Body of pancreas (tissue), 4 donors: ENCODE measurements around the gene RASGRP4. TPM values are rescaled to one million over a fixed set of nuclear protein-coding genes. Genes with fewer than 3 reads are reported as not detected.

ENCODE experiments used
- ATAC-seq: fragments of 150-250 bp; one replicate; pipeline ENCODE4 v1.9.1; 2016
- DNase-seq, 4 donors: peaks; one replicate each; pipeline ENCODE4 v3.0.0-alpha.2; 2019
- H3K27ac ChIP-seq, 4 donors: fragments of 200-600 bp; sonication (generic); 1 replicate in 3 of 4; 2 replicates in 1 of 4; pipeline versions ENCODE4 v1.5.1 to v1.6.1; 2016 to 2019; ENCODE audit warnings: mild to moderate bottlenecking in 1 of 4, mixed read lengths in 1 of 4, moderate library complexity in 1 of 4
- H3K27me3 ChIP-seq, 2 donors: fragments of 200-600 bp; sonication (generic); one replicate each; pipeline ENCODE4 v1.6.0; 2016; ENCODE audit warnings: mild to moderate bottlenecking in 1 of 2
- H3K36me3 ChIP-seq, 2 donors: fragments of 200-600 bp; sonication (generic); replicated peaks in 1 of 2; 2 replicates each; pipeline ENCODE4 v1.5.1; 2016; ENCODE audit warnings: low read depth in 2 of 2; ENCODE audit not compliant: insufficient read depth in 1 of 2
- H3K4me1 ChIP-seq: fragments of 200-600 bp; sonication (generic); one replicate; pipeline ENCODE4 v1.6.0; 2016
- H3K4me3 ChIP-seq, 2 donors: fragments of 200-600 bp; sonication (generic); 1 replicate in 1 of 2; 2 replicates in 1 of 2; pipeline ENCODE4 v1.5.1; 2016 to 2019
- H3K9me3 ChIP-seq, 3 donors: fragments of 200-600 bp; sonication (generic); 1 replicate in 2 of 3; 2 replicates in 1 of 3; pipeline ENCODE4 v1.5.1; 2016
- POLR2A ChIP-seq, 3 donors: fragments of 450-650 bp; IDR thresholded peaks; one replicate each; pipeline ENCODE4 v1.6.1; 2016; ENCODE audit warnings: antibody characterized with exemption in 3 of 3, mild to moderate bottlenecking in 2 of 3
- WGBS, 2 donors: methylation state at CpG; one replicate each; pipeline ENCODE4 v1.1.5; 2017; 5-methylcytosine and 5-hydroxymethylcytosine counted together
- intact Hi-C: fragments of 100-400 bp; cut with DNase I; formaldehyde crosslinking; loops from one replicate; pipeline ENCODE4 v1.15.1; 2023
- total RNA-seq, 2 donors: library from RNA; depleted of rRNA; stranded (reverse); fragments of >200 nt; gene quantifications; one replicate each; pipeline ENCODE4 v1.1.0, GENCODE V29; 2016
- TF ChIP-seq, protein P1 (sequence below), 7 experiments: fragments of 450-650 bp in 4 of 7; fragments of 200-600 bp in 3 of 7; sonication (generic) in 3 of 7; IDR thresholded peaks; one replicate each; pipeline ENCODE4 v1.5.1; 2016 to 2019; ENCODE audit warnings: antibody characterized with exemption in 7 of 7

Gene RASGRP4
- total RNA-seq, 2 donors from 2014 or later: 1.6 to 4.6 TPM

GRCh38 chr19:38469151-38469550 lies 43.1 kb upstream of the RASGRP4 start:
- intact Hi-C loops: no loop called here
- H3K4me1 ChIP-seq: no peaks in the 10 kb centered on the region
- H3K9me3 ChIP-seq: no peaks in the 10 kb centered on the region
- TF ChIP-seq, protein P1, sequence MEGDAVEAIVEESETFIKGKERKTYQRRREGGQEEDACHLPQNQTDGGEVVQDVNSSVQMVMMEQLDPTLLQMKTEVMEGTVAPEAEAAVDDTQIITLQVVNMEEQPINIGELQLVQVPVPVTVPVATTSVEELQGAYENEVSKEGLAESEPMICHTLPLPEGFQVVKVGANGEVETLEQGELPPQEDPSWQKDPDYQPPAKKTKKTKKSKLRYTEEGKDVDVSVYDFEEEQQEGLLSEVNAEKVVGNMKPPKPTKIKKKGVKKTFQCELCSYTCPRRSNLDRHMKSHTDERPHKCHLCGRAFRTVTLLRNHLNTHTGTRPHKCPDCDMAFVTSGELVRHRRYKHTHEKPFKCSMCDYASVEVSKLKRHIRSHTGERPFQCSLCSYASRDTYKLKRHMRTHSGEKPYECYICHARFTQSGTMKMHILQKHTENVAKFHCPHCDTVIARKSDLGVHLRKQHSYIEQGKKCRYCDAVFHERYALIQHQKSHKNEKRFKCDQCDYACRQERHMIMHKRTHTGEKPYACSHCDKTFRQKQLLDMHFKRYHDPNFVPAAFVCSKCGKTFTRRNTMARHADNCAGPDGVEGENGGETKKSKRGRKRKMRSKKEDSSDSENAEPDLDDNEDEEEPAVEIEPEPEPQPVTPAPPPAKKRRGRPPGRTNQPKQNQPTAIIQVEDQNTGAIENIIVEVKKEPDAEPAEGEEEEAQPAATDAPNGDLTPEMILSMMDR (IDR thresholded peaks at IDR 0.05): no peak
- TF ChIP-seq POLR2A (IDR thresholded peaks at IDR 0.05): no peak
- H3K36me3 ChIP-seq: no peaks in the 10 kb centered on the region
- ATAC-seq: no peak
- DNase-seq: no peak
- WGBS, 2 donors: 16 to 28% methylated on average over 4 to 5 of the region's 5 CpGs
- no peaks in the 10 kb centered on the region for H3K27me3 ChIP-seq
- H3K27ac ChIP-seq: no peak overlapping the region
- no peak overlapping the region for H3K4me3 ChIP-seq

DNA sequence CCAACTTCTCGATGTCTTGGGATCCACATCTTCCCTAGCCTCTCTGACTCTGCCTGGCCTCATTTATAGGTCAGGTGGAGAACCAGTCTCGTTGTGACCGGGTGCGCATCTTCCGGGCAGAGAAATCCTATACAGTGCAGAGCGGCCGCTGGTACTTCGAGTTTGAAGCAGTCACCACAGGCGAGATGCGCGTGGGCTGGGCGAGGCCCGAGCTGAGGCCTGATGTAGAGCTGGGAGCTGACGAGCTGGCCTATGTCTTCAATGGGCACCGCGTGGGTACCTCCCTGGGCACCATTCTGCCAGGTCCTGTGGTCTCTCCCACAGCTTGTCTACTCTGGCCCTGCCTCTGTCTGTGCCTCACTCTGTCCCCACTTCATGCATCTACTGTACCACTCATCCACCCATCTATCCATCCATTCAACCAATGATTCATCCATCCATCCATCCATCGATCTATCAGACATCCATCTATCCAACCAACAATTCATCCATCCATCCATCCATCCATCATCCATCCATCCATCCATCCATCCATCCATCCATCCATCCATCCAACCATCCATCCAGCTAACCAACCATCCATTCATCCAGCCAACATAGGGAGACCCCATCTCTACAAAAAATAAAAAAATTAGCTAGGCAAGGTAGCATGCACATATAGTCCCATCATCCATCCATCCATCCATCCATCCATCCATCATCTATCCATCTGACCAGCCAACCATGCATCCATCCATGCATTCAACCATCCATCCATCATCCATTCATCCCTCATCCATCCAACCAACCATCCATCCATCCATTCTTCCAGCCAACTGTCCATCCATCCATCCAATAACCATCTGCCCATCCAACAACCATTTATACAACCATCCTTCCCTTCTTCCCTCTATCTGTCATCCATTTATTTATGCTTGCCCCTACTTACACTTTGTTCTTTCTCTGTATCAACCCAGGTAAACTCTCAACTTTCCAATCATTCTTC lies 41.8 kb upstream of the RASGRP4 start:
- no peak overlapping the region for H3K27ac ChIP-seq
- DNase-seq (no peak), ATAC-seq (no peak)
- no peak for TF ChIP-seq POLR2A (IDR thresholded peaks at IDR 0.05)
- TF ChIP-seq, protein P1 (IDR thresholded peaks at IDR 0.05): no peak
- no peak overlapping the region for H3K4me3 ChIP-seq
- H3K36me3 ChIP-seq: no peaks in the 10 kb centered on the region
- intact Hi-C loops: no loop called here
- WGBS, 2 donors: 80 to 82% methylated on average over 6 to 17 of the region's 17 CpGs
- H3K27me3 ChIP-seq: no peaks in the 10 kb centered on the region
- H3K4me1 ChIP-seq: no peaks in the 10 kb centered on the region
- H3K9me3 ChIP-seq: no peaks in the 10 kb centered on the region

DNA sequence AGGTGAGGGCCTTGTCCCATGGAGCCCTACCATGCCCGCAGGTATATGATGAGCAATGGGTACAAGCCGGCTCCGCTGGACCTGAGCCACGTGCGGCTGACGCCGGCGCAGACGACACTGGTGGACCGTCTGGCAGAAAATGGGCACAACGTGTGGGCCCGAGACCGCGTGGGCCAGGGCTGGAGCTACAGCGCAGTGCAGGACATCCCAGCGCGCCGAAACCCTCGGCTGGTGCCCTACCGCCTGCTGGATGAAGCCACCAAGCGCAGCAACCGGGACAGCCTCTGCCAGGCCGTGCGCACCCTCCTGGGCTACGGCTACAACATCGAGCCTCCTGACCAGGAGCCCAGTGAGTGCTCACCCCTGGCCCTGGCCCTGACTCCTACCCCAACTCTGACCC lies 40.0 kb upstream of the RASGRP4 start:
- DNase-seq (no peak), ATAC-seq (no peak)
- Histone ChIP-seq H3K4me1 (no peaks in the 10 kb centered on the region), H3K27ac (no peak overlapping the region), H3K27me3 (no peaks in the 10 kb centered on the region), H3K4me3 (no peak overlapping the region), H3K9me3 (no peaks in the 10 kb centered on the region), H3K36me3 (no peaks in the 10 kb centered on the region)
- intact Hi-C loops: no loop called here
- TF ChIP-seq POLR2A (IDR thresholded peaks at IDR 0.05): no peak
- TF ChIP-seq, protein P1 (IDR thresholded peaks at IDR 0.05): no peak
- WGBS, 2 donors: 93 to 100% methylated on average over 2 to 26 of the region's 26 CpGs

DNA sequence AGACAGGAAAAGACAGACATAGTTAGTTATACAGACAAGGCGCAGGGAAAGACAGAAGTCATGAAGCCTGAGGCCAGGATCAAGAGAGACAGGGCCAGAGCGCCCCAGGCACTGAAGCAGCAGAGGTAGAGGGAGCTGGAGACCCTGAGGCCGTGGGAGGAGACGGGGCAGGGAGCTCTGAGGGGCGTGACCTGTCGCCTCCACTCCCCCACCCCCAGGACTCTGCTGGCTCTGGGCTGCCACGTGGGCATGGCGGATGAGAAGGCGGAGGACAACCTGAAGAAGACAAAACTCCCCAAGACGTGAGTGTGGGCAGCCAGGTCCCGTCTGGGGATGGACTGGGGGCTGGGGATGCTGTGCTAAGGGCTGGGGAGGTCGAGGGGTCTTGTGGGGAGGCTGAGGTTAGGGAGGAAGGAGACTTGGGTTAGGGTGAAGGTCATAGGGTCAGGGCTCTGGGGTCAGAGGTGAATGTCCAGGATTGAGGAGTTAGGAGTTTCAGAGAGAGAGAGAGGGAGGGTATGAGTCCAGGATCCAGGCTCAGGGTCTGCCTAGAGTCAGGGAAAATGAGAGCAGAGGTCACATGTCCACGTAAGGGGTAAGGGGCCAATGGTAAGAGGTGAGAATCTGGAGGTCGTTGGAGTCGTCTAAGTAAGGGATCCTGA lies 38.5 kb upstream of the RASGRP4 start:
- DNase-seq: no peak
- Histone ChIP-seq H3K4me1 (no peaks in the 10 kb centered on the region), H3K4me3 (no peak overlapping the region), H3K36me3 (no peaks in the 10 kb centered on the region), H3K27ac (no peak overlapping the region), H3K27me3 (no peaks in the 10 kb centered on the region), H3K9me3 (no peaks in the 10 kb centered on the region)
- WGBS, 2 donors: 36 to 48% methylated on average over 13 to 15 of the region's 15 CpGs
- ATAC-seq: no peak
- intact Hi-C loops: no loop called here
- no peak for TF ChIP-seq POLR2A (IDR thresholded peaks at IDR 0.05)
- TF ChIP-seq, protein P1 (IDR thresholded peaks at IDR 0.05): no peak
